GM19467 (cell line): ENCODE measurements around the gene KCNT1.

Experiments used
- ATAC-seq: cut with Tn5 transposase; IDR thresholded peaks from one replicate; pipeline ENCODE4 v1.9.1; 2021; ENCODE audit warnings: mild to moderate bottlenecking, moderate library complexity; ENCODE audit not compliant: unreplicated experiment

KCNT1 gene

GRCh38 chr9:135815830-135816650 lies 114.1 kb downstream of the KCNT1 start:
- no peak for ATAC-seq

GRCh38 chr9:135816651-135816970 lies 114.6 kb downstream of the KCNT1 start:
- ATAC-seq = no peak

- ATAC-seq = no peak
Measured at GRCh38 chr9:135817951-135818717, 116.1 kb downstream of the KCNT1 start.

- no peak for ATAC-seq
Measured at GRCh38 chr9:135818718-135819475, 116.9 kb downstream of the KCNT1 start.

- ATAC-seq = no peak
Measured at GRCh38 chr9:135819905-135820304, 117.9 kb downstream of the KCNT1 start.

- no peak for ATAC-seq
Measured at GRCh38 chr9:135820661-135821060, 118.7 kb downstream of the KCNT1 start.

GRCh38 chr9:135821116-135821515 lies 119.1 kb downstream of the KCNT1 start:
- ATAC-seq = no peak

- ATAC-seq = no peak
Measured at GRCh38 chr9:135821733-135822373, 119.9 kb downstream of the KCNT1 start.

- ATAC-seq = no peak
Measured at GRCh38 chr9:135822374-135822755, 120.4 kb downstream of the KCNT1 start.

GRCh38 chr9:135823036-135823435 lies 121.1 kb downstream of the KCNT1 start:
- ATAC-seq = no peak

GRCh38 chr9:135825435-135826187 lies 123.6 kb downstream of the KCNT1 start:
- no peak for ATAC-seq

GRCh38 chr9:135826188-135826545 lies 124.2 kb downstream of the KCNT1 start:
- no peak for ATAC-seq

- ATAC-seq = no peak
Measured at GRCh38 chr9:135827301-135827700, 125.3 kb downstream of the KCNT1 start.

- no peak for ATAC-seq
Measured at GRCh38 chr9:135827866-135828580, 126.0 kb downstream of the KCNT1 start.

GRCh38 chr9:135828656-135829055 lies 126.7 kb downstream of the KCNT1 start:
- no peak for ATAC-seq

GRCh38 chr9:135830496-135830895 lies 128.5 kb downstream of the KCNT1 start:
- no peak for ATAC-seq

GRCh38 chr9:135833864-135834263 lies 131.9 kb downstream of the KCNT1 start:
- no peak for ATAC-seq

- ATAC-seq = no peak
Measured at GRCh38 chr9:135835131-135835530, 133.1 kb downstream of the KCNT1 start.

- no peak for ATAC-seq
Measured at GRCh38 chr9:135839516-135839915, 137.5 kb downstream of the KCNT1 start.

- ATAC-seq = no peak
Measured at GRCh38 chr9:135840107-135840506, 138.1 kb downstream of the KCNT1 start.
